Measurements from ENCODE around the gene DTD2. TPM values are rescaled to one million over a fixed set of nuclear protein-coding genes. Genes with fewer than 3 reads are reported as not detected.

DTD2 gene
- total and polyA plus RNA-seq, 9 of the 15 experiments (the other 6 are each of a cell fraction or from before 2014, with no cell fraction given): 3.8 to 24.1 (median 15.2) TPM

DNA sequence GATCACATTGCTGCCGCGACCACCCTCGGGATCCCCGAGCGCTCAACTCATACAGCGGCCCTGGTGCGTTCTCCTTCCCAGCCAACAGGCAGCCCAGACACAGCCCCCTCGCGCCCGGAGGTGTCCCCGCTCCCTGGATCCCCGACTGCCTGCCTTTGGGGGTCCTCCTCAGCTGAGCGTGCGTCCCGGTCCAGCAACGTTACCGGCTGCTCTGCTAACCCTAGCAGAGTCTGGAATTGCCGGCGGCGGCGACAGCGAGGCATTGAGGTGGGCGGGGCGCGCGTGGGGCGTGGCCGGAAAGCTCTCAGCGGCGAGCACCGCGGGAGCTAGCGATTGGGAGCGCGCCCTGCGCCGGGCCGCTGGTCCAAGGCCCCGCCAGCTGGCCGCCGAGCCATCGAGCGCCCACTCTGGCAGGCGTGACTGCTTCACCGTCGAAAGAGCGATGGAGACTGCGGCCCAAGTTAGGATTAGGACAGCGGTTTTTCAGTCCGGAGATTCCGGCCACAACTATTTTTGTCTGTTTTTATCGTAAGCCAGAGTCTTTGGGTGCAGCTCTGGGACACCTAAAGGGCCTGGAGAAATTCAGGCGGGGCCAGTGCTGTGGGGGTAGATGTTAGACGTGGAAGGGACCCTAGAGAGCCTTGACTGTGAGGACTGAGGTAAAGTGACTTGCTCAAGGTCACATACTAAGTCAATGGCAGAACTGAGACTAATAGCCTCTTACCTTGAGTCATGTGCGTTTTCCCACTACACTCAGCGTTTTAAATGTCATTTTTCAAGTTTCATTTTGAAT lies 36.8 kb downstream of the DTD2 start, which contains the start of gene HEATR5A (continued):
- TF ChIP-seq ZNF165 (CRISPR knock-in tag; IDR thresholded peaks at IDR 0.05; ENCODE audit: borderline replicate concordance) (no peak), SP1 (CRISPR knock-in tag; IDR thresholded peaks at IDR 0.05) (peak; percentile 91), NR1H2 (CRISPR knock-in tag; IDR thresholded peaks at IDR 0.05) (peak; percentile 74; the same call in 1 of the 2 replicates), TAF9B (IDR thresholded peaks at IDR 0.05; ENCODE audit: partially characterized antibody) (peak; percentile 46), NONO (IDR thresholded peaks at IDR 0.05; ENCODE audit: low read depth in 2 of 2, low read length in 1 of 2) (peak in 1 of 2 experiments; percentile 4; a peak in 1 of 4 replicates)
- TF ChIP-seq, protein P1, sequence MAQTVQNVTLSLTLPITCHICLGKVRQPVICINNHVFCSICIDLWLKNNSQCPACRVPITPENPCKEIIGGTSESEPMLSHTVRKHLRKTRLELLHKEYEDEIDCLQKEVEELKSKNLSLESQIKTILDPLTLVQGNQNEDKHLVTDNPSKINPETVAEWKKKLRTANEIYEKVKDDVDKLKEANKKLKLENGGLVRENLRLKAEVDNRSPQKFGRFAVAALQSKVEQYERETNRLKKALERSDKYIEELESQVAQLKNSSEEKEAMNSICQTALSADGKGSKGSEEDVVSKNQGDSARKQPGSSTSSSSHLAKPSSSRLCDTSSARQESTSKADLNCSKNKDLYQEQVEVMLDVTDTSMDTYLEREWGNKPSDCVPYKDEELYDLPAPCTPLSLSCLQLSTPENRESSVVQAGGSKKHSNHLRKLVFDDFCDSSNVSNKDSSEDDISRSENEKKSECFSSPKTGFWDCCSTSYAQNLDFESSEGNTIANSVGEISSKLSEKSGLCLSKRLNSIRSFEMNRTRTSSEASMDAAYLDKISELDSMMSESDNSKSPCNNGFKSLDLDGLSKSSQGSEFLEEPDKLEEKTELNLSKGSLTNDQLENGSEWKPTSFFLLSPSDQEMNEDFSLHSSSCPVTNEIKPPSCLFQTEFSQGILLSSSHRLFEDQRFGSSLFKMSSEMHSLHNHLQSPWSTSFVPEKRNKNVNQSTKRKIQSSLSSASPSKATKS (CRISPR knock-in tag; IDR thresholded peaks at IDR 0.05): no peak

DNA sequence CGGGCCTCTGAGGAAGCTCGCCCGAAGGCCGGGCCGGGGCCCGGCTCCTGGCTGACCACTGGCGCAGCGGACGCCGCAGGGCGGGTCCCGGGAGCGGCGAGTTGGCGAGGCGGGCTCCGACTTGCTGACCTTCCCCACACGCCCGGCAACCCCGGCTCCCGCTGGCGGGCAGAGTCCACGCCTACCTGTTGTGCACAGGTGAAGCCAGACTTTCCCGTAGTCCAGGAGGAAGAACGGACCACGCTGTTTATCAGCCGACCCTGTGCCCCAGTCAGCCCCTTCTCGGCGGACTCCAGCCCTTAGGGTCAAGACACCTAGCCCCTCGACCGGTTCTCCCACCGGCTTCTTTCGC lies 37.4 kb downstream of the DTD2 start:
- Histone ChIP-seq H3K27me3 (ENCODE audit: control insufficient read depth in 2 of 2, insufficient read depth in 2 of 2, low read length in 2 of 2) (no peaks in the 10 kb centered on the region), H3K9ac (ENCODE audit: insufficient read depth in 1 of 2, low read depth in 2 of 2, low read length in 2 of 2) (peak overlapping the region; percentile 96 to 98), H3K9me1 (ENCODE audit: control insufficient read depth, insufficient read depth, low read length) (no peaks in the 10 kb centered on the region), H3K4me1 (replicated peaks in 1 of 2; ENCODE audit: control insufficient read depth in 2 of 2, insufficient read depth in 2 of 2, low read length in 2 of 2) (peaks cover 6 to 8% of the 10 kb centered on the region in 2 experiments; a peak in 3 of 5 replicates), H4K20me1 (replicated peaks; ENCODE audit: control insufficient read depth, insufficient read depth, low read length) (no peaks in the 10 kb centered on the region), H3K9me3 (replicated peaks; ENCODE audit: control insufficient read depth, insufficient read depth, low read depth, low read length) (no peaks in the 10 kb centered on the region), H2AFZ (ENCODE audit: low read depth, low read length) (peak overlapping the region; percentile 91), H3K27ac (ENCODE audit: extremely low read depth, low read depth, low read length) (peak overlapping the region; percentile 83), H3K79me2 (ENCODE audit: control insufficient read depth, insufficient read depth, low read length) (peaks cover 40% of the 10 kb centered on the region), H3K4me2 (ENCODE audit: insufficient read depth, low read length) (peak overlapping the region; percentile 91), H3K36me3 (ENCODE audit: control insufficient read depth, insufficient read depth, low read length) (peaks cover 2% of the 10 kb centered on the region; the same call in 1 of the 3 replicates), H3K4me3 (peak overlapping the region; percentile 98)
- ATAC-seq: peak; percentile 78
- peak; percentile 59 to 66 (median 60) for DNase-seq (ENCODE audit: extremely low read depth in 1 of 4, low spot score in 3 of 4)
- ChIA-PET CTCF (ENCODE audit: low intra/inter-chr PET ratio) (no interaction called here), POLR2A (interaction anchor here (0.7 to 2.3 kb wide), 18 partner anchors 12 to 1164 kb away, joined by 3 to 10 read pairs (median 3); partner anchors contain the start of genes DTD2, HECTD1 and NUBPL)
- intact Hi-C loops (cut with micrococcal nuclease): no loop called here
- in situ Hi-C loops (cut with MboI): no loop called here
- FAIRE-seq: no peak
- 0% methylated on average over 17 of the region's 33 CpGs for WGBS (ENCODE audit: insufficient coverage, low coverage, missing lambda C conversion rate)
- BruUV-seq (replicated peaks): no TSS peak
- TF ChIP-seq, protein P2, sequence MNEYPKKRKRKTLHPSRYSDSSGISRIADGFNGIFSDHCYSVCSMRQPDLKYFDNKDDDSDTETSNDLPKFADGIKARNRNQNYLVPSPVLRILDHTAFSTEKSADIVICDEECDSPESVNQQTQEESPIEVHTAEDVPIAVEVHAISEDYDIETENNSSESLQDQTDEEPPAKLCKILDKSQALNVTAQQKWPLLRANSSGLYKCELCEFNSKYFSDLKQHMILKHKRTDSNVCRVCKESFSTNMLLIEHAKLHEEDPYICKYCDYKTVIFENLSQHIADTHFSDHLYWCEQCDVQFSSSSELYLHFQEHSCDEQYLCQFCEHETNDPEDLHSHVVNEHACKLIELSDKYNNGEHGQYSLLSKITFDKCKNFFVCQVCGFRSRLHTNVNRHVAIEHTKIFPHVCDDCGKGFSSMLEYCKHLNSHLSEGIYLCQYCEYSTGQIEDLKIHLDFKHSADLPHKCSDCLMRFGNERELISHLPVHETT (CRISPR knock-in tag; conservative IDR thresholded peaks at IDR 0.05 in 1 of 2, IDR thresholded peaks at IDR 0.05 in 1 of 2): no peak
- TF ChIP-seq SAP30 (IDR thresholded peaks at IDR 0.05; ENCODE audit: borderline replicate concordance, insufficient read depth, low read depth, low read length, poor library complexity, severe bottlenecking): peak; percentile 92
- TF ChIP-seq, protein P3, sequence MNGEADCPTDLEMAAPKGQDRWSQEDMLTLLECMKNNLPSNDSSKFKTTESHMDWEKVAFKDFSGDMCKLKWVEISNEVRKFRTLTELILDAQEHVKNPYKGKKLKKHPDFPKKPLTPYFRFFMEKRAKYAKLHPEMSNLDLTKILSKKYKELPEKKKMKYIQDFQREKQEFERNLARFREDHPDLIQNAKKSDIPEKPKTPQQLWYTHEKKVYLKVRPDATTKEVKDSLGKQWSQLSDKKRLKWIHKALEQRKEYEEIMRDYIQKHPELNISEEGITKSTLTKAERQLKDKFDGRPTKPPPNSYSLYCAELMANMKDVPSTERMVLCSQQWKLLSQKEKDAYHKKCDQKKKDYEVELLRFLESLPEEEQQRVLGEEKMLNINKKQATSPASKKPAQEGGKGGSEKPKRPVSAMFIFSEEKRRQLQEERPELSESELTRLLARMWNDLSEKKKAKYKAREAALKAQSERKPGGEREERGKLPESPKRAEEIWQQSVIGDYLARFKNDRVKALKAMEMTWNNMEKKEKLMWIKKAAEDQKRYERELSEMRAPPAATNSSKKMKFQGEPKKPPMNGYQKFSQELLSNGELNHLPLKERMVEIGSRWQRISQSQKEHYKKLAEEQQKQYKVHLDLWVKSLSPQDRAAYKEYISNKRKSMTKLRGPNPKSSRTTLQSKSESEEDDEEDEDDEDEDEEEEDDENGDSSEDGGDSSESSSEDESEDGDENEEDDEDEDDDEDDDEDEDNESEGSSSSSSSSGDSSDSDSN (IDR thresholded peaks at IDR 0.05; ENCODE audit: borderline replicate concordance in 1 of 2, low read depth in 2 of 2, low read length in 2 of 2): peak; percentile 93 to 95; a peak in 3 of 4 replicates
- peak; percentile 54 for TF ChIP-seq CCNT2 (IDR thresholded peaks at IDR 0.05; ENCODE audit: borderline replicate concordance, extremely low read depth, insufficient read length, low read depth, low read length)
